ENCODE results near the gene LAMA2. TPM values are rescaled to one million over a fixed set of nuclear protein-coding genes. Genes with fewer than 3 reads are reported as not detected.

The LAMA2 gene
- total and polyA plus RNA-seq, 2 experiments from 2014 or later, result 13.4 to 78.1 TPM

DNA sequence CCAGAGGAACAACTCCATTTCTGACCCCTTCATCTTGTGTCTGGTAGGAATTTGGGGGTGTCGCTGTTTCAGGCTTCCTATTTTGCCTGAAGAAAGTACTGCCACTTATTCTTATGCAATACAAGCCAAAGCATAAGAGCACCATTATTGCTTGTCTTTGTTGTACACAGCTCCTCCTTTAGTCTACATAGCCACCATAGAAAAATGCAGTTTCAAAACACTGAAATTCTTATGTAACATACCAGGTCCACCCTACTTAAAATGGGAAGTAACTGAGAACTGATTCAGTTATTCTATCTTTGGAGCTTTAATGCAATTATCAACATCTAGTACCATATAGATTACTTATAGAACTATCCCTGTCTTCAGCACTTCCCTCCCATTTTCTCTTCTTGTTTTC lies 571.5 kb downstream of the LAMA2 start:
- no peak overlapping the region for H3K27ac ChIP-seq
- TF ChIP-seq, protein P1, sequence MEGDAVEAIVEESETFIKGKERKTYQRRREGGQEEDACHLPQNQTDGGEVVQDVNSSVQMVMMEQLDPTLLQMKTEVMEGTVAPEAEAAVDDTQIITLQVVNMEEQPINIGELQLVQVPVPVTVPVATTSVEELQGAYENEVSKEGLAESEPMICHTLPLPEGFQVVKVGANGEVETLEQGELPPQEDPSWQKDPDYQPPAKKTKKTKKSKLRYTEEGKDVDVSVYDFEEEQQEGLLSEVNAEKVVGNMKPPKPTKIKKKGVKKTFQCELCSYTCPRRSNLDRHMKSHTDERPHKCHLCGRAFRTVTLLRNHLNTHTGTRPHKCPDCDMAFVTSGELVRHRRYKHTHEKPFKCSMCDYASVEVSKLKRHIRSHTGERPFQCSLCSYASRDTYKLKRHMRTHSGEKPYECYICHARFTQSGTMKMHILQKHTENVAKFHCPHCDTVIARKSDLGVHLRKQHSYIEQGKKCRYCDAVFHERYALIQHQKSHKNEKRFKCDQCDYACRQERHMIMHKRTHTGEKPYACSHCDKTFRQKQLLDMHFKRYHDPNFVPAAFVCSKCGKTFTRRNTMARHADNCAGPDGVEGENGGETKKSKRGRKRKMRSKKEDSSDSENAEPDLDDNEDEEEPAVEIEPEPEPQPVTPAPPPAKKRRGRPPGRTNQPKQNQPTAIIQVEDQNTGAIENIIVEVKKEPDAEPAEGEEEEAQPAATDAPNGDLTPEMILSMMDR (IDR thresholded peaks at IDR 0.05; ENCODE audit: low read depth, low read length), result no peak
- no peaks in the 10 kb centered on the region for H3K27me3 ChIP-seq
- H3K9me3 ChIP-seq (ENCODE audit: low read depth), result no peaks in the 10 kb centered on the region
- DNase-seq (ENCODE audit: low read depth in 1 of 2, low spot score in 1 of 2), result no peak
- H3K36me3 ChIP-seq, result peaks cover 3% of the 10 kb centered on the region
- H3K4me3 ChIP-seq, result no peak overlapping the region
- H3K4me1 ChIP-seq (ENCODE audit: low read depth), result no peaks in the 10 kb centered on the region

DNA sequence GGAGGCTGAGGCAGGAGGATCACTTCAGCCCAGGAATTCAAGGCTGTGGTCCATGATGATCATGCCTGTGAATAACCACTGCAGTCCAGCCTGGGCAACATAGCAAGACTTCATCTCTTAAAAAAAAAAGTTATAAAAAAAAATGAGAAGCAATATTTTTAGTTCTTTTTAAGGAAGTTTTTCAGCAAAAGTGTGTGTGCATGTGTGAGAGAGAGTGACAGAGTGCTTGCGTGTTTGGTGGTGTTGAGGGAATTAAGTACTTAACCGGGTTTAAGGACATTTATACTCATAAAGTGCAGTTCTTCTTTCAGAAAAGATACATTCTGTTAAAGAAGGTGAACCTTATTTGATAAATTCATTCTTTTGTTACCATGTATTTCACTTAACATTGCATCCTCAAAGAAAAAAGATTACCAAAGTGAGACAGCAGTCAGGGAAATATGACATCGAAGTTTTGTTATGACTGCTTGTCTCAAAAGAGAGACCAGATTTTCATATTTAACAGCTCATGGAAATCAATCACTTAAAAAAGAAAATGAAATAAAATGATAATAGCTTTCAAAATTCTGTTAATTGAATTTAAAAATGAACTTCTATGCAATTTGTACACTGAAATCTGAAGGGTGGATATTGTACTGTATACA lies 572.3 kb downstream of the LAMA2 start:
- no peak for DNase-seq (ENCODE audit: low read depth in 1 of 2, low spot score in 1 of 2)
- Histone ChIP-seq H3K4me1 (ENCODE audit: low read depth) (no peaks in the 10 kb centered on the region), H3K27ac (no peak overlapping the region), H3K4me3 (no peak overlapping the region), H3K36me3 (peaks cover 3% of the 10 kb centered on the region), H3K27me3 (no peaks in the 10 kb centered on the region), H3K9me3 (ENCODE audit: low read depth) (no peaks in the 10 kb centered on the region)
- TF ChIP-seq, protein P1 (IDR thresholded peaks at IDR 0.05; ENCODE audit: low read depth, low read length), result no peak

DNA sequence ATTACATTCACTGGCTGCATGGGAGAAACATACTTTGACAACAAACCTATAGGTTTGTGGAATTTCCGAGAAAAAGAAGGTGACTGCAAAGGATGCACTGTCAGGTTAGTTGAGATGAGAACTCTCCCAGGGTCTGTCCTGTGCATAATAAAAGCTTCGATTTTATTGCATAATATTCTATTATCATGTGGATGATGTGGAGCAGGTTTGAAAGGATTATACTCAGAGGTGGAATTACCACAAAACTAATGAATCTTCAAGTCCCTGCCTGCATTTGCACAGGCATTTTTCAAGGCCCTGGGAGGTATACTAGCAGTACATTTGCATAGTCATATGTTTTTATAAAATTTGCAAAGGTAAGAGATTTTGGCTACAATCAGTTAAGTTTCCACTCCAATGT lies 577.3 kb downstream of the LAMA2 start:
- H3K4me1 ChIP-seq (ENCODE audit: low read depth), result no peaks in the 10 kb centered on the region
- H3K27ac ChIP-seq, result no peak overlapping the region
- DNase-seq (ENCODE audit: low read depth in 1 of 2, low spot score in 1 of 2), result no peak
- H3K4me3 ChIP-seq, result no peak overlapping the region
- TF ChIP-seq, protein P1 (IDR thresholded peaks at IDR 0.05; ENCODE audit: low read depth, low read length), result no peak
- H3K9me3 ChIP-seq (ENCODE audit: low read depth), result no peaks in the 10 kb centered on the region
- peaks cover 18% of the 10 kb centered on the region for H3K36me3 ChIP-seq
- no peaks in the 10 kb centered on the region for H3K27me3 ChIP-seq

DNA sequence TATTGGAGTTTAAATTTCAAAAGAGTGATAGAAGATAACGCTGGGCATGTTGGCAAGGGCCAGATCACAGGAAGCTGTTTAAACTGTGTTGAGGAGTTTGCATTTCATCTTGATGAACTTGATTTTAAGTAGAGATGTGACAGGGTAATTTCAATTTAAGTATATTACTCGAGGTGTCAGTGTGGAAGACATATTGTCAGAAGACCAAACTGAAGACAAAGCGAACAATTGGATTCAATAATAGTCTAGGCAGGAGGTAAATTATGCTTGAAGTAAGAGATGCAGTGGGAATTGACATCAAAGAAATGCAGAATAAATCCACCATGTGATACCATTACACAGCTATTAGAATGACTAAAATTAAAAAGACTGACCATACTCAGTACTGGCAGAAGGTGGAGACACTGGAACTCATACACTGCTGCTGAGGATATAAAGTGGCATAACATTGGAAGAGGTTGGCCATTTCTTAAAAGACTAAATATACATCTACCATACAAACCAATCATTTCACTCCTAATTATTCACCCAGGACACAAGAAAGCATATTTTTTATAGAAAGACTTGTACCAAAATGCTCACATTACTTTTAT lies 586.2 kb downstream of the LAMA2 start:
- H3K27me3 ChIP-seq, result no peaks in the 10 kb centered on the region
- H3K9me3 ChIP-seq (ENCODE audit: low read depth), result no peaks in the 10 kb centered on the region
- no peak for DNase-seq (ENCODE audit: low read depth in 1 of 2, low spot score in 1 of 2)
- H3K36me3 ChIP-seq, result peaks cover 7% of the 10 kb centered on the region
- TF ChIP-seq, protein P1 (IDR thresholded peaks at IDR 0.05; ENCODE audit: low read depth, low read length), result no peak
- no peaks in the 10 kb centered on the region for H3K4me1 ChIP-seq (ENCODE audit: low read depth)
- no peak overlapping the region for H3K4me3 ChIP-seq
- no peak overlapping the region for H3K27ac ChIP-seq

DNA sequence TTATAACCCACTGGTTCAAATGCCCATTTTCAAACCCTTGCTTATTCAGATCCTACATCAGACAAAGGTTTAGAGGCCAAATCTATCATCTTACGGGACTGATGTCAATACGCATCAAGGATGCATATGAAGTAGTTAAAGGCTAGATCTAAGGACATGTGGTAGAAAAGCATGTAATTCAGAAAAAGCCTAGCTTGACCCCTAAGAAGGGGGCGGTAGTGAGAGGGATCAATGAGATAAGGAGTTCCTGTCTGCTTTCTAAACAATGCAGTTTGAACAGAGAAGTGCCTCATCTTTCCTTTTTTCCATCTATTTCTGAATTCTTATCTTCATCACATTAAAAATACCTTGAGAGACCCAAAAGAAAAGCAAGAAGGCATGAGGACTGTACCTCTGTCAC lies 589.3 kb downstream of the LAMA2 start:
- Histone ChIP-seq H3K27me3 (no peaks in the 10 kb centered on the region), H3K27ac (no peak overlapping the region), H3K9me3 (ENCODE audit: low read depth) (no peaks in the 10 kb centered on the region), H3K4me1 (ENCODE audit: low read depth) (peaks cover 10% of the 10 kb centered on the region), H3K36me3 (no peaks in the 10 kb centered on the region), H3K4me3 (no peak overlapping the region)
- TF ChIP-seq, protein P1 (IDR thresholded peaks at IDR 0.05; ENCODE audit: low read depth, low read length), result no peak
- DNase-seq (ENCODE audit: low read depth in 1 of 2, low spot score in 1 of 2), result no peak

Measured in cardiac muscle cell (in vitro differentiated cells and primary cell).